Duodenal mucosa (tissue), 2 donors: ENCODE results near the gene PRODH2.

Experiments used
- H3K27ac ChIP-seq: one replicate; pipeline ENCODE4 v1.7.0; 2013; ENCODE audit warnings: low read depth, low read length
- H3K27me3 ChIP-seq, 2 donors: one replicate each; pipeline ENCODE4 v1.7.0; 2013; ENCODE audit warnings: low read length in 2 of 2, control low read depth in 1 of 2; ENCODE audit not compliant: insufficient read depth in 2 of 2, control insufficient read depth in 1 of 2
- H3K36me3 ChIP-seq, 2 donors: one replicate each; pipeline ENCODE4 v1.7.0; 2013; ENCODE audit warnings: low read length in 2 of 2, control low read depth in 1 of 2; ENCODE audit not compliant: insufficient read depth in 2 of 2, control insufficient read depth in 1 of 2
- H3K4me1 ChIP-seq, 2 donors: one replicate each; pipeline ENCODE4 v1.7.0; 2013; ENCODE audit warnings: low read length in 2 of 2, control low read depth in 1 of 2; ENCODE audit not compliant: insufficient read depth in 2 of 2, control insufficient read depth in 1 of 2
- H3K4me3 ChIP-seq, 2 donors: one replicate each; pipeline ENCODE4 v1.7.0; 2013; ENCODE audit warnings: low read length in 2 of 2, low read depth in 1 of 2
- H3K9ac ChIP-seq, 2 donors: one replicate each; pipeline ENCODE4 v1.7.0; 2013; ENCODE audit warnings: low read length in 2 of 2, low read depth in 1 of 2
- H3K9me3 ChIP-seq, 2 donors: one replicate each; pipeline ENCODE4 v1.7.0; 2013; ENCODE audit warnings: low read length in 2 of 2, control low read depth in 1 of 2; ENCODE audit not compliant: control insufficient read depth in 1 of 2

The PRODH2 gene

GRCh38 chr19:35852029-35852780 lies 39.6 kb upstream of the PRODH2 start, which contains the start of gene NPHS1:
Gene NPHS1 (minus strand): TSS chr19:35852504. CDS start chr19:35851837, 667 bp downstream.
- H3K4me3 ChIP-seq: no peak within 1 kb of the TSS
- peaks cover 0 to 4% of the 10 kb centered on the region in 2 donors for H3K4me1 ChIP-seq
- no peak within 1 kb of the TSS for H3K27ac ChIP-seq
- peaks cover 27 to 34% of the 10 kb centered on the region in 2 donors for H3K27me3 ChIP-seq
- no peak within 1 kb of the TSS for H3K9ac ChIP-seq
- no peaks in the 10 kb centered on the region for H3K9me3 ChIP-seq
- no peaks in the 10 kb centered on the region for H3K36me3 ChIP-seq

GRCh38 chr19:35851213-35852028 lies 38.8 kb upstream of the PRODH2 start:
- peaks cover 22 to 32% of the 10 kb centered on the region in 2 donors for H3K27me3 ChIP-seq
- H3K27ac ChIP-seq: no peak overlapping the region
- H3K9ac ChIP-seq: no peak overlapping the region
- H3K9me3 ChIP-seq: no peaks in the 10 kb centered on the region
- H3K36me3 ChIP-seq: no peaks in the 10 kb centered on the region
- H3K4me1 ChIP-seq: peaks cover 2 to 3% of the 10 kb centered on the region in 2 donors
- no peak overlapping the region for H3K4me3 ChIP-seq

- H3K27me3 ChIP-seq: peaks cover 29 to 31% of the 10 kb centered on the region in 2 donors
These were observed 36.4 kb upstream of the PRODH2 start for GRCh38 chr19:35848919-35849505.

GRCh38 chr19:35848486-35848885 lies 35.8 kb upstream of the PRODH2 start:
- Histone ChIP-seq H3K36me3 (no peaks in the 10 kb centered on the region), H3K27ac (no peak overlapping the region), H3K4me1 (peaks cover 14% of the 10 kb centered on the region in 2 donors), H3K9ac (no peak overlapping the region), H3K9me3 (no peaks in the 10 kb centered on the region), H3K27me3 (peaks cover 34 to 36% of the 10 kb centered on the region in 2 donors), H3K4me3 (no peak overlapping the region)

More at GRCh38 chr19:35848919-35849505, 36.4 kb upstream of the PRODH2 start:
- Histone ChIP-seq H3K9ac (no peak overlapping the region), H3K9me3 (no peaks in the 10 kb centered on the region), H3K27ac (no peak overlapping the region), H3K4me1 (peaks cover 12 to 14% of the 10 kb centered on the region in 2 donors), H3K4me3 (no peak overlapping the region), H3K36me3 (no peaks in the 10 kb centered on the region)

- no peaks in the 10 kb centered on the region for H3K9me3 ChIP-seq
- no peak overlapping the region for H3K27ac ChIP-seq
- H3K36me3 ChIP-seq: no peaks in the 10 kb centered on the region
- no peak overlapping the region for H3K4me3 ChIP-seq
- H3K4me1 ChIP-seq: peaks cover 14% of the 10 kb centered on the region in 2 donors
- H3K27me3 ChIP-seq: peaks cover 35 to 41% of the 10 kb centered on the region in 2 donors
- no peak overlapping the region for H3K9ac ChIP-seq
These were observed 35.3 kb upstream of the PRODH2 start for GRCh38 chr19:35847911-35848310.

GRCh38 chr19:35846038-35846668 lies 33.5 kb upstream of the PRODH2 start:
- Histone ChIP-seq H3K36me3 (no peaks in the 10 kb centered on the region), H3K4me1 (peaks cover 14% of the 10 kb centered on the region in 2 donors), H3K27ac (no peak overlapping the region), H3K4me3 (peak overlapping the region in 1 of 2 donors; percentile 54), H3K27me3 (peaks cover 32 to 41% of the 10 kb centered on the region in 2 donors), H3K9ac (no peak overlapping the region), H3K9me3 (no peaks in the 10 kb centered on the region)

- Histone ChIP-seq H3K27me3 (peaks cover 32 to 38% of the 10 kb centered on the region in 2 donors), H3K4me1 (peaks cover 14% of the 10 kb centered on the region in 2 donors), H3K9me3 (no peaks in the 10 kb centered on the region), H3K4me3 (peak overlapping the region; percentile 54 to 61), H3K36me3 (no peaks in the 10 kb centered on the region), H3K27ac (no peak overlapping the region), H3K9ac (no peak overlapping the region)
These were observed 32.8 kb upstream of the PRODH2 start for GRCh38 chr19:35845215-35846037.

- Histone ChIP-seq H3K4me3 (peak overlapping the region in 1 of 2 donors; percentile 54), H3K27me3 (peaks cover 32 to 38% of the 10 kb centered on the region in 2 donors), H3K4me1 (peaks cover 14% of the 10 kb centered on the region in 2 donors), H3K27ac (no peak overlapping the region), H3K9me3 (no peaks in the 10 kb centered on the region), H3K36me3 (no peaks in the 10 kb centered on the region), H3K9ac (no peak overlapping the region)
These were observed 32.0 kb upstream of the PRODH2 start for GRCh38 chr19:35844482-35845214.
